ENCODE data around the gene SMIM38. TPM values are rescaled to one million over a fixed set of nuclear protein-coding genes. Genes with fewer than 3 reads are reported as not detected.

Gene SMIM38
- total and polyA plus RNA-seq, 9 of the 15 experiments (the other 6 are each of a cell fraction or from before 2014, with no cell fraction given): 0.07 to 1.2 (median 0.21) TPM; not detected in 2

DNA sequence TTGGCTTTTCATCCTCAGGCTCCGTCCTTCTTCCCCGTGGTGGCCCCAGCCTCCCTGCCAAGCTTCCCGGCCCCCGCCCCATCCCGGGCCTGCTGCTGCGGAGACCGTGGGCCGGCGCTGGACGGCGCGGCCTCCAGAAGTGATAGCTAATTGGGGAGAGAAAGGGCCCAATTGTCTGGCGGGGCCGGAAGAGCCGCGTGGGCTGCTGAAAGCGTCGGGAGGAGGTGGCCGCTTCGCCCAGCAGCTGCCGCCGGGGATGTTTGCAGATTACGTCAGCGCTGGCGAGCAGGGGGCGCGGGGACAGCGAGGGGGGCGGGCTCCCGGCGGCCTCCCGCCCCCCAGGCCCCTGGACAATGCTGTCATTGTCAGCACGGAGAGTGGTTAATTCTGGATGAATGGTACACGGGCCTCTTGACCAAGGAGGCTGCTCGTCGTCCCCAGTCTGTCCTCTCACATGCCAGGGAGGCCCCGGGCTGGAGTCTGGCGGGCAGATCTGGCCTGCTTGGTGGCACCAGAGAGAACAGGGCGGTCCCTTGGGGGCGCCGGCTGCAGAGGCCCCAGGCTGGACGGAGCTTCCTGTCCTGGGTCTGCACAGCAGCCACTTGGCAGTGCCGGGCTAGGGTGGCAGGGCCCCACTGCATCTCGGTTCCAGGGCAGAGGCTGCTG is 1.6 kb downstream of the SMIM38 start (continued):
- TF ChIP-seq, protein P1, sequence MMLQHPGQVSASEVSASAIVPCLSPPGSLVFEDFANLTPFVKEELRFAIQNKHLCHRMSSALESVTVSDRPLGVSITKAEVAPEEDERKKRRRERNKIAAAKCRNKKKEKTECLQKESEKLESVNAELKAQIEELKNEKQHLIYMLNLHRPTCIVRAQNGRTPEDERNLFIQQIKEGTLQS (IDR thresholded peaks at IDR 0.05): peak; percentile 36; the same call in 1 of the 2 replicates
- TF ChIP-seq, protein P1 (CRISPR knock-in tag; conservative IDR thresholded peaks at IDR 0.05): no peak
- TF ChIP-seq, protein P2, sequence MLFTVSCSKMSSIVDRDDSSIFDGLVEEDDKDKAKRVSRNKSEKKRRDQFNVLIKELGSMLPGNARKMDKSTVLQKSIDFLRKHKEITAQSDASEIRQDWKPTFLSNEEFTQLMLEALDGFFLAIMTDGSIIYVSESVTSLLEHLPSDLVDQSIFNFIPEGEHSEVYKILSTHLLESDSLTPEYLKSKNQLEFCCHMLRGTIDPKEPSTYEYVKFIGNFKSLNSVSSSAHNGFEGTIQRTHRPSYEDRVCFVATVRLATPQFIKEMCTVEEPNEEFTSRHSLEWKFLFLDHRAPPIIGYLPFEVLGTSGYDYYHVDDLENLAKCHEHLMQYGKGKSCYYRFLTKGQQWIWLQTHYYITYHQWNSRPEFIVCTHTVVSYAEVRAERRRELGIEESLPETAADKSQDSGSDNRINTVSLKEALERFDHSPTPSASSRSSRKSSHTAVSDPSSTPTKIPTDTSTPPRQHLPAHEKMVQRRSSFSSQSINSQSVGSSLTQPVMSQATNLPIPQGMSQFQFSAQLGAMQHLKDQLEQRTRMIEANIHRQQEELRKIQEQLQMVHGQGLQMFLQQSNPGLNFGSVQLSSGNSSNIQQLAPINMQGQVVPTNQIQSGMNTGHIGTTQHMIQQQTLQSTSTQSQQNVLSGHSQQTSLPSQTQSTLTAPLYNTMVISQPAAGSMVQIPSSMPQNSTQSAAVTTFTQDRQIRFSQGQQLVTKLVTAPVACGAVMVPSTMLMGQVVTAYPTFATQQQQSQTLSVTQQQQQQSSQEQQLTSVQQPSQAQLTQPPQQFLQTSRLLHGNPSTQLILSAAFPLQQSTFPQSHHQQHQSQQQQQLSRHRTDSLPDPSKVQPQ (CRISPR knock-in tag; IDR thresholded peaks at IDR 0.05; ENCODE audit: borderline replicate concordance): no peak
- TF ChIP-seq POLR2G (IDR thresholded peaks at IDR 0.05; ENCODE audit: low read depth, low read length) (peak; percentile 57; the same call in 1 of the 2 replicates), SIRT6 (IDR thresholded peaks at IDR 0.05; ENCODE audit: low read depth, low read length) (no peak)
- TF ChIP-seq, protein P3, sequence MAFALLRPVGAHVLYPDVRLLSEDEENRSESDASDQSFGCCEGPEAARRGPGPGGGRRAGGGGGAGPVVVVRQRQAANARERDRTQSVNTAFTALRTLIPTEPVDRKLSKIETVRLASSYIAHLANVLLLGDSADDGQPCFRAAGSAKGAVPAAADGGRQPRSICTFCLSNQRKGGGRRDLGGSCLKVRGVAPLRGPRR (CRISPR knock-in tag; IDR thresholded peaks at IDR 0.05): no peak
